H1 (cell line): ENCODE results near the gene RAD18. TPM values are rescaled to one million over a fixed set of nuclear protein-coding genes. Genes with fewer than 3 reads are reported as not detected.

ENCODE experiments used
- ASH2L ChIP-seq: fragments of 200-600, 300-600 bp; sonication (generic); IDR thresholded peaks from one replicate; pipeline ENCODE4 v1.7.1; 2017; ENCODE audit warnings: low read length
- ATF2 ChIP-seq: IDR thresholded peaks from 2 replicates; pipeline ENCODE4 v1.6.1; 2012; ENCODE audit warnings: low read length, inconsistent platforms
- RNF2 ChIP-seq: fragments of 200-900, 300-1000 bp; sonication (generic); IDR thresholded peaks from 2 replicates; pipeline ENCODE4 v1.7.1; 2016; ENCODE audit warnings: borderline replicate concordance, low read depth, mild to moderate bottlenecking, antibody characterized with exemption, low read length; ENCODE audit not compliant: poor library complexity, severe bottlenecking; ENCODE audit errors: missing control alignments
- SP2 ChIP-seq: IDR thresholded peaks from 2 replicates; pipeline ENCODE4 v1.6.1; 2012; ENCODE audit warnings: mild to moderate bottlenecking, low read length, inconsistent platforms
- polyA plus RNA-seq, 7 experiments: library from polyadenylated mRNA; depleted of rRNA in 3 of 7; stranded (reverse) in 5 of 7; unstranded in 2 of 7; fragments of >200 nt in 5 of 7; fragments of 200-250 nt in 2 of 7; gene quantifications; 1 replicate in 5 of 7; 2 replicates in 1 of 7; 4 replicates in 1 of 7; pipeline versions ENCODE4 v1.2.1 to v1.2.3, GENCODE V29; 2011 to 2013; ENCODE audit warnings: missing spikeins in 2 of 7, mixed read lengths in 2 of 7
- total RNA-seq: library from RNA; stranded (reverse); fragmentation: NEBNext Ultra II Directional; extraction: Animal tissue kit (Norgen Biotek cat#: 25700); gene quantifications from 2 replicates; pipeline ENCODE4 v1.2.1, GENCODE V29; 2021

RAD18 gene
- total and polyA plus RNA-seq, 2 of the 8 experiments (the other 6 are each of a cell fraction or from before 2014, with no cell fraction given): 13.0 to 23.2 TPM

- no peak for TF ChIP-seq ATF2
- no peak for TF ChIP-seq RNF2
- TF ChIP-seq SP2: no peak
- no peak for TF ChIP-seq ASH2L
- TF ChIP-seq, all 59 proteins: peak for 0
Measured at GRCh38 chr3:8993331-8993730, 30.1 kb upstream of the RAD18 start (continued).
